Inflammatory macrophage (primary cell): ENCODE results near the gene FBN1.

Source experiments
- DNase-seq, 2 donors: peaks; one replicate each; pipeline ENCODE4 v3.0.0-alpha.2; 2020 to 2022

The FBN1 gene

DNA sequence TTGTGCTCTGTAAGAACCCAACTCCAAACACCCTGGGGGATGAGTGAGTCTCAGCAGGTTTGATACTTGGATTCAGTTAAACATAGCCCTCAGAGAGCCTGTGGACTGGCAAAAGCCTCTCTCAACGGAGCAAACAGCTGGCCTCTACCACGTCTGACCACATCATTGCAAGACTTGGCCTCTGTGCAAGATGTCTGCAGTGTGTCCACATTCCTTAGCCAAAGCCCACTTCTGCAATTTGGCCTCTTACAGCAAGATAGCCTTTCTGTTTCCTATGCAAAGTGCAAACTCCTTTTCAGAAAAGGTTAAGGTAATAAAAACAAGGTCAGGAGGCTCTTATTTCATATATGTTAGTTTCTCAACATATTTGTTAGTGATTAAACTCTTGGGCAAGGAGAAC is 27.9 kb downstream of the FBN1 start:
- DNase-seq = peak; percentile 60 to 75

DNA sequence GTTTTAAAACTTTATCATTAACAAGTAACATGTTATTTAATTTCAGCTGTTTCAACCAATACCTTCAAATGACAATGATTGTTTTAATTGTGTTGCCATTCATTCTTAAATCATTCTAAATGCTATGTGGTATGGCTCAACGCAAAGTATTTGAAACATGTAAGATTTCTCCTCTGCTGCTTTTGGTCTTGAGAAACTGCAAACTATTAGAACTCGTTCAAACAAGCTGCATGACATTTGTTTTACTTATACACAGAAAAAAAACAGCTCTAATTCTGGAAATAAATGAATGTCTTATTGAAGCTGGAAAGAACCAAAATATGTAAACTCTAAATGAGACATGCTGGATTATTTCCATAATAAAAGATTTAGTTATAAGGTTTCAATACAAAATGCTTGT is 29.3 kb downstream of the FBN1 start:
- no peak for DNase-seq

DNA sequence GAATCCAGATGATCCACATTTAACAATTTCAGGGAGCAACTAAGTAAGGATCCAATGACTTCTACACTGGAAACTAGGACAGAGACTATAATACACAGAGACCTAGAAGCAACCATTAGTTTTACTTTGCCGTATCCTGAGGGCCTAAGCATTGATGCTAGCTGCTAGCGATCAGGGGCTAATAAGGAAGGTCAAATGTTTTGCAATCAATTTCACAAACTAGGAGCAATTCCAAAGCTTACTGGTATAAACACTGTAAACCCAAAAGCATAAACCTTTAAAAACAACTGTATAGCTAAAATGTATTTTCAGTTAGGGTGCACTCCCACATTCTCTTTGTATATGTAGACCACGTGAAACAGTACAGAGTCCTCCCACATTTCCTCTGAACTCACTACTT is 31.5 kb downstream of the FBN1 start:
- DNase-seq = no peak

DNA sequence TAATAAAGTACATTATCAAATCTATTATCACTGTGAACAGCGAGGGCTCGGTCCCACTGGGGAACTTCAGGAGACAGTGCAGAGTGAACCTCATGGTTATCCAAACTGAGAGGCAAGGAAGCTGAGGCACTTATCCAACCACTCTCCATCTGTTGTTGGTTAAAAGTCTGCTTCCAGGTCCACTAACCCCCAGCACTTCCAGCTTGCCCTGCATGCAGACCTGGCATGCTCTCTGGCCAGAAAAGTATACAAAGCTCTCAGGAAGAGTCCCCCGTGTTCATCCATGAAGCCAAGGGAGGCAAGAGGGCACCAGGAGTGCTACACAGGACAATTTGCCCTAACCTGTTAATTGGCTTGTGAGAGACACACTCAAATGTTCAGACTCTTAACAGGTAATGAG is 36.0 kb downstream of the FBN1 start:
- DNase-seq = no peak

DNA sequence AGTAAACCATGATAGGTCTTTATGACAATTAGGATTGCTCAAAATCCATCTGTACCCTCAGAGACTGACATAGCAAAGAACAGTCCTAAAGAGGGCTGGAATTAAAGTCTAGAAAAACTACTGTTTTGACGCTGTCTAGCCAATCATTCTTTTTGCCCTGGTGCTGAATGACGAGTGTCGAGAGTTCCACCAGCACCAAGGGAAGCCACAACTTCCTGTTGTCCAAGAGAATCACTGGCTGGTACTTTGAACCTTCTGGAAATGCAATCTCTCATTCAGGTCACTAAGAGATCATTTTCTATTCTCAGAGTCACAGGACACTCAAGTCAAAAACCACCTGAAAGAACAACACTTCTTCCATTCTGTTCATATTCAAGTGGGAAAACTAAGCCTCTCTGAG is 37.7 kb downstream of the FBN1 start:
- no peak for DNase-seq

DNA sequence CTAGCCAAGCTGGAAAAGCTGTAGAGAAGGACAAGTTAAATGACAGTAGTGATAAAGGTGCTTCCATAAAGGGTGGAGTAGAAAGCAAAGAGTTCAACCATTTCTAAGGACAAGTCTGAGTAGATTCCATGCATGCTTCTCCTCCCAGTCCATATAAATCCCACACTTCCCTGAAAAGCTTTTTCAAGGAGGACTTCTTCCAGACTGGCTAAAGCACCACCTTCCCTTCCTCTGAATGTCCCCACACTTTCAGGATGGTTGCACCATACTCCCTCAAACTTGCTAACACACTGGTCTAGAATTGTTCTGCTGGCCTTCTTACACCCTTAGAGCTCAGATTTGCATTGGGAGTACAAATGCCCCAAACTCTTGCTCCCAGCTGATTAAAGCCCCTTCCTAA is 40.9 kb downstream of the FBN1 start:
- no peak for DNase-seq

DNA sequence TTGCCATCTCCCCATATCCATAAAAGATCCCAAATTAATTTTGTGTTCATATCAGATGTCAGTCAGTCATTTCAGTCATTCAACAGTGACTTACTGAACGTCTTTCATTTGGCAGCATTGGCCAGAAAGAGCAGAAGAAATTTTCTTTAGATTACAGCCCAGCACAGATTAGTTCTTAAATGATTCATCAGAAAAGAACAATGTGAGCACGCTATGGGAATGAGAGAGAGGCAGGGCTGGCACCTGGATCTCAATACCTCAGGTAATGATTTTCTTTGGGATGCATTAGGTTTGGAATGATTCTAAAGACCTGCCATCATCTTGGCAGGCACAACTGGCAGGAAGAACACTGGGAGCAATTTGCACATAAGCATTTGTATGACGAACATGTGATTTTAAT is 41.6 kb downstream of the FBN1 start:
- DNase-seq = no peak

DNA sequence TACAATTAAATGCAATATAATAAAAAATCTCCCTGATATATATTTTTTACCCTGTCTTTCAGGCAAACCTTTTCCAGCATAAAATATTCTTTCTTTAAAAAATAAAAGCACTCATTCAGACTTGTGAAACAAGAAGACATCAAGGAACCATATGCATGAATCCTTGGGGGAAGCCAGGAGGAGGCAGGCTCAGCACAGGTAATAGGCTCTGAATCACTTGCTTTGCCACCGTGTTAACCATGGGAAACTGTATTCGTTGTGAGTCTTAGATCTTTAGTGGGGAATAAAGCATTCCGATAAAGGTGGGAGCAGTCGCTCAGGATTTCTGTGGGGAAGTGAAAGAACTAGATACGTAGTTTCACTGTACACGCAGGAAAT is 42.4 kb downstream of the FBN1 start:
- no peak for DNase-seq

- no peak for DNase-seq
Observed at GRCh38 chr15:48602358-48603122, 43.0 kb downstream of the FBN1 start.

DNA sequence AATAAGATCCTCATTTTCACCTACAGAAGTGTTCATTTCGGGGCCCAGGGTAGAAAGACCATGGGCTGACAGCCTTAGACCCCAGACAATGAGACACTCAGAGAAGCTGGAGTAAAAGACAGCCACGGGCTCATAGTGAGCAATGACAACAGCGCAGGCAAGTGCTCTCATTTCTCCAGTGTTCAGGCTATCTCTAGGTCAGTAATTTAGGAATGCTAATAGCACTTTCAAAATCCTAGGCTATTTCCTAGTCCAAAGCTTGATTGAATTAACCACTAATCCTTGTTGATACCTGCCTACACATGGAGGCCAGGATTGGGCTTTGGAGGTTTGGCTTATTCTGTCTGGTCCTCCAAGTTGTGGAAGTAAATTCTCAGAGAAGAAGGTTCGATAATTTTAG is 44.4 kb downstream of the FBN1 start:
- no peak for DNase-seq

DNA sequence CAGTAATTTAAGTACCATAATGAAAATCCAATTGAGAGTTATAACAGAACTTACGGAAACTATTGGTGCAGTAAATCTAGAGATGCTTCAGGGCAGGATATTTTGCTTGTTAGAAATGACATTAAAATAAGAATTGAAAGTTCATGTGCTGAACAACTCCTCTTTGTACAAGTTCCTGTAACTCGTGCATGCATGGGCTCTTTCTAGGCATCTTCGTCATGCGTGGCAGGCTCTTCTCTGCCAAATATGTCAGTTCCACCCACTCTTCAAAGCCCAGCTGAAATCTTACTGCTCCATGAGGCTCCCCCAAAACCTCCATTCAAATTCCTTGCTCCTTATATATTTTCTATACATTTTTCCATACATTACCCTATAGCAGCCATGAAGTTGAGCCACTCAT is 48.7 kb downstream of the FBN1 start:
- DNase-seq = peak in 1 of 2 donors; percentile 7

DNA sequence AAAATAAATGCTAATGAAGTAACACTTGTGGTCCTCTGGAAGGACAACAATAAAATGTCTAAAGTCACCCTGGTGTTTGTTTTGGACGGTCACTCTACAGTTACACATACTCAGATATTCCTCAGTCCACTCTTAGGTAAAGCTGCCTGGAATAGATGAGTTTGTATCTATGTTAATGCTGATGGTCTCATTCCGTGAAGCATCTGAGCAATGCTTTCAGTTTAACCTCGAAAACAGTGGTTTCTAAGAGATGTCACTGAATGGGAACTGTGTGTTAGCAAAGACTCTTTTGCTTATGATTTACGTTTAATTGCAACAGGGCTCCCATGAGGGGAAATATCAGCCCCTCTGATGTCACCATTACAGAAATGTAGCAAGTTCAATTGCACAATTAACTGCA is 49.1 kb downstream of the FBN1 start:
- DNase-seq = peak in 1 of 2 donors; percentile 46

DNA sequence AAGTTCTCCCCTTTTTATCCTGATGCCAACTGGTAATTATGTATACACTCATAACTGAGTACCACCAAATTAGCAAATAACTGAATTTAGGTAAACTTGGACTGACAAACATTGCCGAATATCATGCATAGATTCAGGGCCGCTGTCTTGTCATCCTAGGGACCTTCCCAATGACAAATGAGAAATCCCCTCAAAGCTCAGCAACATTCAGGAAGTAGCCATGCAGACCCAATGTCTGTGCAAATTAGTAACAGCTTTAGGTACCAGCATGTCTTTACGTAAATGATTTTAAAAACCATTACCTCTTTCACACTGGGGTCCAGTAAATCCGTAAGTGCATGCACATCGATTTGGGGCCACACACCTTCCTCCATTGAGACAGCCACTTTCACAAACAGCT is 49.5 kb downstream of the FBN1 start:
- no peak for DNase-seq

DNA sequence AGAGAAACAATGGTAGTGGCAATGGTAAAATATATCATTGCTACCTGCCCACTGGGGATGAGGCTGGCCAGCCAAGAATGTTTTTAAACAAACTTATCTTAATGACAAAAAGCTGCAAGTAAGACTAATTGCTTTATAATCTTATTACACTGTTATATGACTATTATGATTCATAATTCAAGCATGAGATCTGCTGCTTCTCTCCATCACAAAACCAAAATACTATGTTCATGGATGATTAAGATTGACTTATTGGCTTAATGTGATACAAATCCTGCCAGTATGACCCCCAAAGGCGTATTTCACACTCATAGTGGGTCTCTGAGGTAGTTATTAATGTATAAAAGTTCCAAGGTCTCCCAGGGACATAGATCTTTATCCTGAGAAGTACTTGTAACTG is 52.6 kb downstream of the FBN1 start:
- DNase-seq = no peak

DNA sequence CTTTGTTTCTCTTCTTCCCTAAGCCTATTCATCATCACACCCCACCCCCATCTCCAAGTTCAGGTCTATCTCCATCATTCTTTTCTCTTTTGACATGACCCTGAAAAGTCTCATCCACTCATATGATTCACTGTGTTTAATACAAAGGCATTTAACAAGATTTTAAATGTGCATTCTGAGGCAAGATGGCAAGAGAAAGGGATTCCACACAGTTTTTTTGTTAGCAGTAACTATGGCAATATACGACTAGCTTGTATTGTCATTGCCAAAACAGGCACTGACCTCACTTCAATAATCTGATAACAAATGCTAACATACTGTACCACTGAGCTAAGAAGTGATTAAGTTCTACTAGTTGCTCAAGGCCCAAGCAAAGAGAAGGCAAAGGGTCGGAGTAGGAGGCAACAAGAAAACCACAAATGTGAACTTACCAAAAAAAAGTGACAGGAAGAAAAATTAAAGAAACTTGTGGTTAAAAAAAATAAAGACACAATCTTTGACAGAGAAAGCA is 53.2 kb downstream of the FBN1 start:
- peak in 1 of 2 donors; percentile 6 for DNase-seq

GRCh38 chr15:48590723-48591122 is 54.8 kb downstream of the FBN1 start:
- no peak for DNase-seq

GRCh38 chr15:48584812-48585563 is 60.5 kb downstream of the FBN1 start:
- no peak for DNase-seq

DNA sequence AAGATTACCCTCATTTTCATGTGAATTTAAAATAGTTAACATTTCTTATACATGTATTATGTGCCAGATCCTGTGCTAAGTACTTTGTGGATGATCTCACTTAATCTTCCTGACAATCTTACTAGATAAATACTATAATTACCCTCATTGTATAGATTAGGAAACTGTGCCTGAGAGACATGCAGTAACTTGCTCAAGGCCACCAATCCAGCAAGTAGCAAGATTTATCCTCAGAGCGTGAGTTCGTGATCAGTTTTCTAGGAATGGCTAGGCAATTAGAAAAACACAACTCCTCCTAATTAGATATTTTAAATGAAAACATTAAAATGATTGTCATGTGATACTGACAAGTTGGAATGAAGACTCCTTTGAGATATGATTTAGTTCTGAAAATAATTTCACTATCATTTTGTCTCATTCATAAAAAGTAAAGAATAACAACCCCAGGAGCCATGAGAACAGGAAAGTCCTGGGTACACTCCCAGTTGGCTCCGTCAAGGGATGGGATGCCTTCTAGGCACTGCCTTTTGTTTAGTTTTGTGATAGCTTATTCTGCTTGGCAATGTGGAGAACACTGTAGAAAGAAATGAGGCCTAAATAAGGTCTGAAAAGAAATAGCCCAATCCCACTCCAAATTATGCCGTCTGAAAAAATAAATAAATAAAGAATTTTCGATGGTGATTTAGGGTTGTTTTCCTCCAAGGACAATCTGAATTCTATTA is 61.3 kb downstream of the FBN1 start:
- DNase-seq = no peak

- DNase-seq = no peak
Observed at GRCh38 chr15:48582452-48583247, 62.9 kb downstream of the FBN1 start.

GRCh38 chr15:48581219-48581618 is 64.3 kb downstream of the FBN1 start:
- no peak for DNase-seq

DNA sequence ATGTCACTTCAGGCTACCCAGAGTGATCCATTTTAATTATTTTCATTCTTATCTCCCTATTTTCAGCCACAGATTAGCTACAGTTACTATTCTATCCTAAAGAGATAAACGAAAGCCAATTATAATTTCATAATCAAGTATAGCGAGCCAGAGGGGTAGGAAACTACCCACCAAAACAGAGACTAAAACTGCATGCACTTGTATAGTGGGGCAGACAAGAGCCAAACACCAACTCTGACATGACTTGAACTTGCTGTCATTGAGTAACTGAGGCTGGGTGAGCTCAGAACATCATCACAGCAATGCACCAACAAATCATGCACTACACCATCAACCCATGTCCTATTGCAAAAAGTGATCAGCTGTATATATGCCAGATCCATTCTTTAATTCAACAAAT is 64.8 kb downstream of the FBN1 start:
- no peak for DNase-seq

DNA sequence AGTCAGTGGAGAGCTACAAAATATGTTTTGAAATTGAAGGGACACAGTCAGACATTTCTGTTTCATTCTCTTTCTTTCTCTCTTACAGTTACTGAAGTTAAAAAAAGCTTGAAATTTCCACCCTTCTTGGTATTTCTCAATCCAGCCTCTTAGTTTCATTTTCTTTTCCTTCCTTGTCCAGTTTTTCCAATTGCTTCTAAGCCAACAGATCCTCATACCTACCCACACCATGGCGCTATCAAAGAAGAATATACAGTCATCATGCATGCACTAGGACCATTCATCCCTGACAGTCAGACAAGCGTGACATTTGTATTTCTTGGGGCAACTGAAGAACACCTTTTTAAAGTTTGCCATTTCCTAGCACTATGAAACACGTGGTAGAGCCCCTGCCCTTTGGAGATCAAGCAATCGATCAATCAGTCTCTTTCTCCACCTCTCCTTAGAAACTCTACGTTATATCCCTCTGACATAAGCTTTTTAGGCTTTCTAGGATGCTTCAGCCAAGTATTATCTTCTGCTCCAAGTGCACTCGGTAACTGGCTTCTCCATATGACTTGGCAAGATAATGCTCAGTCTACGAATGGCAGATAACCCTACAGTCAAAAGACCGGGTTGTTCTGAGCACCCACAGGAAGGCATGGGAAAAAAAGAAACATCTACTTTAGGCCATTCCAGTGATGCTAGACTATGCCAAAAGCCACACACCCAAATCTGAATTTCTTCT is 65.4 kb downstream of the FBN1 start:
- no peak for DNase-seq
